Measurements from ENCODE around the gene HOXD8.

GRCh38 chr2:176099728-176100546, 29.6 kb upstream of the HOXD8 start, which contains the start of gene HOXD12:
- TF ChIP-seq JUND (IDR thresholded peaks at IDR 0.05; ENCODE audit: low read length) (no peak), CTCF (IDR thresholded peaks at IDR 0.05; ENCODE audit: control extremely low read depth in 1 of 3, insufficient read depth in 1 of 3, low read depth in 1 of 3, low read length in 3 of 3) (no peak), HDAC2 (IDR thresholded peaks at IDR 0.05; ENCODE audit: borderline replicate concordance in 1 of 2, low read depth in 2 of 2, low read length in 2 of 2) (no peak), SIRT6 (IDR thresholded peaks at IDR 0.05; ENCODE audit: low read length) (no peak), ATF3 (IDR thresholded peaks at IDR 0.05; ENCODE audit: insufficient read depth, low read depth, low read length) (no peak), TEAD4 (IDR thresholded peaks at IDR 0.05; ENCODE audit: low read depth, low read length) (no peak), EZH2 (IDR thresholded peaks at IDR 0.05; ENCODE audit: low read depth, low read length, severe bottlenecking) (peak; percentile 94), RXRA (IDR thresholded peaks at IDR 0.05; ENCODE audit: insufficient read depth, low read depth, low read length) (no peak), E2F6 (IDR thresholded peaks at IDR 0.05) (no peak)
